Esophagus squamous epithelium (tissue), 5 donors: ENCODE data around the gene KCNC2. TPM values are rescaled to one million over a fixed set of nuclear protein-coding genes. Genes with fewer than 3 reads are reported as not detected.

ENCODE experiments used
- DNase-seq: peaks from one replicate; lab custom pipeline; 2025; lab: John Stamatoyannopoulos, UW
- H3K27ac ChIP-seq, 4 donors: fragments of 200-600 bp; sonication (generic); one replicate each; pipeline ENCODE4 v1.5.1; 2016 to 2019; ENCODE audit warnings: mild to moderate bottlenecking in 1 of 4
- H3K27me3 ChIP-seq, 4 donors: fragments of 200-600 bp; sonication (generic); 1 replicate in 3 of 4; 2 replicates in 1 of 4; pipeline versions ENCODE4 v1.5.1 to v1.6.0; 2017 to 2021; ENCODE audit warnings: antibody characterized with exemption in 1 of 4
- H3K36me3 ChIP-seq, 3 donors: fragments of 200-600 bp; sonication (generic); one replicate each; pipeline ENCODE4 v1.5.1; 2016 to 2019
- H3K4me1 ChIP-seq, 3 donors: fragments of 200-600 bp; sonication (generic); one replicate each; pipeline ENCODE4 v1.5.1; 2017 to 2019
- H3K4me3 ChIP-seq, 4 donors: fragments of 200-600 bp; sonication (generic); 1 replicate in 3 of 4; 2 replicates in 1 of 4; pipeline ENCODE4 v1.5.1; 2016 to 2019; ENCODE audit warnings: mild to moderate bottlenecking in 2 of 4, moderate library complexity in 1 of 4
- H3K9me3 ChIP-seq, 3 donors: fragments of 200-600 bp; sonication (generic); one replicate each; pipeline ENCODE4 v1.5.1; 2016 to 2019
- CTCF ChIP-seq, 6 experiments: fragments of 450-650 bp in 4 of 6; fragments of 200-600 bp in 2 of 6; sonication (generic) in 2 of 6; IDR thresholded peaks; one replicate each; pipeline ENCODE4 v1.5.1; 2016 to 2019; ENCODE audit warnings: antibody characterized with exemption in 6 of 6, mild to moderate bottlenecking in 4 of 6, moderate library complexity in 4 of 6
- POLR2A ChIP-seq, 4 donors: fragments of 450-650 bp; IDR thresholded peaks; one replicate each; pipeline ENCODE4 v1.6.1; 2017; ENCODE audit warnings: antibody characterized with exemption in 4 of 4, mild to moderate bottlenecking in 4 of 4, moderate library complexity in 3 of 4
- WGBS, 2 donors: methylation state at CpG; one replicate each; pipeline ENCODE4 v1.1.5; 2018; 5-methylcytosine and 5-hydroxymethylcytosine counted together
- intact Hi-C: fragments of 100-400 bp; cut with DNase I; formaldehyde crosslinking; loops from one replicate; pipeline ENCODE4 v1.15.0; 2022
- total RNA-seq, 4 donors: library from RNA; depleted of rRNA; stranded (reverse); fragments of >200 nt; gene quantifications; one replicate each; pipeline ENCODE4 v1.1.0, GENCODE V29; 2016
- donor health status: DM: yes; HTN: yes; CAD: no.

KCNC2 gene
- total RNA-seq = not detected

DNA sequence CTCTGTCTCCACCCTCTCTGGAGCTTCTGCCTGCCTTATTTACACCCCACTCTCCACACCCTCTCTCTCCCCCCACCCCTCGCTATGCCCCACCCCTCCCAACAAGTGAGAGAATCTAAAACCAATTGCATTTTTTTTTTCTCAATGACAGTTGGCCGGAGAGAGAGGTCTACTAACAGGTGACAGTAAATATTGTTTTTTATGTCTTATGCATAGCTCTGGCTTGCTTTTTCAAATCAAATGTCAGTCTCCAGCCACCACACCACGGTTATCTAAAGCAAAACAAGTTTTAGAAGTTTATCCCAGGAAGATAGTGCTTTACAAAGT is at the start of gene KCNC2:
KCNC2 (minus strand) TSS at position 28 of the 327 bp plus-strand sequence.
- H3K27ac ChIP-seq = no peak within 1 kb of the TSS
- no peaks in the 10 kb centered on the region for H3K36me3 ChIP-seq
- peaks cover 0 to 15% (median 0%) of the 10 kb centered on the region in 3 donors for H3K4me1 ChIP-seq
- peaks cover 0 to 6% (median 0%) of the 10 kb centered on the region in 3 donors for H3K9me3 ChIP-seq
- H3K4me3 ChIP-seq = peak within 1 kb of the TSS in 1 of 4 donors; percentile 3
- TF ChIP-seq POLR2A (IDR thresholded peaks at IDR 0.05) = no peak
- TF ChIP-seq CTCF (IDR thresholded peaks at IDR 0.05) = no peak
- DNase-seq = no peak
- intact Hi-C loops = no loop called here
- H3K27me3 ChIP-seq = peaks cover 0 to 52% (median 18%) of the 10 kb centered on the region in 4 donors
- 29 to 57% methylated on average over 2 to 3 of the region's 3 CpGs for WGBS, 2 donors

- intact Hi-C loops = no loop called here
Measured at GRCh38 chr12:75259143-75259542, 49.5 kb upstream of the KCNC2 start.

DNA sequence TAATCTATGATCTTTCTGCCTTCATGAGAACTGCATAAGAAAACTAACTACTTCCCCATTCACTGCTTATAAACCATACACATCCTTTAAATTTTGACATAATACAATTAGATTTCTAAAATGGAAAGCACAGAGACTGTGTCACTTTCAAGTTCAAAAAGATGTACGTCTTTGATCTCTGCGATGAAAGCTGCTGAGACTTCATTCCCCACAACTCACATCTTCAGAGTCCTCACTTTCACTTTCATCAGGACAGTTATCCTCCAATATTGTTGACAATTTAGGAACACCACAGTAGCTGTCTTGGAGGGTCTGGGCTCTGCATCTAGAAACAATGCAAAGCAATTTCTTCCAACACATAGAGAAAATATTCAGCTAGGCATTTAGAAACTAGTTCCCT is 47.9 kb upstream of the KCNC2 start:
- Histone ChIP-seq H3K27me3 (no peaks in the 10 kb centered on the region), H3K4me1 (no peaks in the 10 kb centered on the region), H3K9me3 (no peaks in the 10 kb centered on the region), H3K27ac (no peak overlapping the region), H3K36me3 (no peaks in the 10 kb centered on the region), H3K4me3 (no peak overlapping the region)
- WGBS, 2 donors = 78 to 79% methylated on average over 2 of the region's 2 CpGs
- TF ChIP-seq CTCF (IDR thresholded peaks at IDR 0.05) (no peak), POLR2A (IDR thresholded peaks at IDR 0.05) (no peak)
- intact Hi-C loops = no loop called here
- DNase-seq = no peak

More at GRCh38 chr12:75259143-75259542, 49.5 kb upstream of the KCNC2 start:
- Histone ChIP-seq H3K27me3 (no peaks in the 10 kb centered on the region), H3K27ac (no peak overlapping the region), H3K36me3 (no peaks in the 10 kb centered on the region), H3K4me3 (no peak overlapping the region), H3K4me1 (no peaks in the 10 kb centered on the region), H3K9me3 (no peaks in the 10 kb centered on the region)
- TF ChIP-seq CTCF (IDR thresholded peaks at IDR 0.05) (no peak), POLR2A (IDR thresholded peaks at IDR 0.05) (no peak)
- DNase-seq = no peak
- WGBS, 2 donors = 30 to 32% methylated on average over 1 of the region's 1 CpG

GRCh38 chr12:75245108-75245507 is 35.5 kb upstream of the KCNC2 start:
- H3K4me3 ChIP-seq = no peak overlapping the region
- H3K27me3 ChIP-seq = no peaks in the 10 kb centered on the region
- intact Hi-C loops = no loop called here
- no peak overlapping the region for H3K27ac ChIP-seq
- peaks cover 0 to 6% (median 0%) of the 10 kb centered on the region in 3 donors for H3K9me3 ChIP-seq
- DNase-seq = no peak
- H3K36me3 ChIP-seq = no peaks in the 10 kb centered on the region
- no peaks in the 10 kb centered on the region for H3K4me1 ChIP-seq
- TF ChIP-seq CTCF (IDR thresholded peaks at IDR 0.05) (no peak), POLR2A (IDR thresholded peaks at IDR 0.05) (no peak)

- TF ChIP-seq CTCF (IDR thresholded peaks at IDR 0.05) (no peak), POLR2A (IDR thresholded peaks at IDR 0.05) (no peak)
- Histone ChIP-seq H3K4me3 (no peak overlapping the region), H3K9me3 (peaks cover 0 to 6% (median 0%) of the 10 kb centered on the region in 3 donors), H3K4me1 (no peaks in the 10 kb centered on the region), H3K27ac (no peak overlapping the region), H3K27me3 (no peaks in the 10 kb centered on the region), H3K36me3 (no peaks in the 10 kb centered on the region)
- no peak for DNase-seq
- intact Hi-C loops = no loop called here
Measured at GRCh38 chr12:75239987-75240386, 30.3 kb upstream of the KCNC2 start.
